AG04450 (cell line): ENCODE results near the gene TRAF7. TPM values are rescaled to one million over a fixed set of nuclear protein-coding genes. Genes with fewer than 3 reads are reported as not detected.

ENCODE experiments used
- CTCF ChIA-PET: fragments of 300-600, 350-600 bp; formaldehyde crosslinking; extraction: SDS; loops from one replicate; lab custom pipeline; 2022; ENCODE audit warnings: antibody characterized with exemption, inconsistent platforms; lab: Charles Lee
- POLR2A ChIA-PET: fragments of 350-600 bp; formaldehyde crosslinking; extraction: SDS; loops from one replicate; lab custom pipeline; 2021; ENCODE audit warnings: antibody characterized with exemption, inconsistent platforms; lab: Yijun Ruan, JAX
- DNase-seq: peaks from one replicate; pipeline ENCODE4 v3.0.0-alpha.2; 2011; ENCODE audit warnings: low read depth, low spot score
- H3K27ac ChIP-seq: one replicate; pipeline ENCODE4 v1.5.1; 2012; ENCODE audit warnings: low read depth, low read length, control low read depth
- H3K27me3 ChIP-seq: one replicate; pipeline ENCODE4 v1.6.0; 2012; ENCODE audit warnings: low read length; ENCODE audit not compliant: control insufficient read depth, insufficient read depth
- H3K4me3 ChIP-seq: 2 replicates; pipeline ENCODE4 v1.5.1; 2011; ENCODE audit warnings: mild to moderate bottlenecking, low read depth, low read length, control low read depth
- H3K9me3 ChIP-seq: 2 replicates; pipeline ENCODE4 v1.5.1; 2012; ENCODE audit warnings: low read length; ENCODE audit not compliant: control insufficient read depth, insufficient read depth
- CTCF ChIP-seq: IDR thresholded peaks from 2 replicates; pipeline ENCODE4 v1.5.1; 2011; ENCODE audit warnings: low read depth, low read length, control low read depth, inconsistent platforms
- polyA plus RNA-seq: library from polyadenylated mRNA; depleted of rRNA; stranded (reverse); fragments of >200 nt; gene quantifications from 2 replicates; pipeline ENCODE4 v1.2.3, GENCODE V29; 2011

The TRAF7 gene
- polyA plus RNA-seq, 1 experiment: 35.2 TPM

GRCh38 chr16:2171601-2172178, 16.1 kb downstream of the TRAF7 start:
- Histone ChIP-seq H3K27me3 (no peaks in the 10 kb centered on the region), H3K27ac (no peak overlapping the region), H3K4me3 (no peak overlapping the region), H3K9me3 (no peaks in the 10 kb centered on the region; the same call in 1 of the 2 replicates)
- TF ChIP-seq CTCF: no peak
- DNase-seq: no peak
- CTCF ChIA-PET: no interaction called here
- POLR2A ChIA-PET: interaction anchor here (2.8 kb wide), 1 partner anchor 16 kb away, joined by 13 read pairs; the partner anchor contains the start of gene TRAF7

DNA sequence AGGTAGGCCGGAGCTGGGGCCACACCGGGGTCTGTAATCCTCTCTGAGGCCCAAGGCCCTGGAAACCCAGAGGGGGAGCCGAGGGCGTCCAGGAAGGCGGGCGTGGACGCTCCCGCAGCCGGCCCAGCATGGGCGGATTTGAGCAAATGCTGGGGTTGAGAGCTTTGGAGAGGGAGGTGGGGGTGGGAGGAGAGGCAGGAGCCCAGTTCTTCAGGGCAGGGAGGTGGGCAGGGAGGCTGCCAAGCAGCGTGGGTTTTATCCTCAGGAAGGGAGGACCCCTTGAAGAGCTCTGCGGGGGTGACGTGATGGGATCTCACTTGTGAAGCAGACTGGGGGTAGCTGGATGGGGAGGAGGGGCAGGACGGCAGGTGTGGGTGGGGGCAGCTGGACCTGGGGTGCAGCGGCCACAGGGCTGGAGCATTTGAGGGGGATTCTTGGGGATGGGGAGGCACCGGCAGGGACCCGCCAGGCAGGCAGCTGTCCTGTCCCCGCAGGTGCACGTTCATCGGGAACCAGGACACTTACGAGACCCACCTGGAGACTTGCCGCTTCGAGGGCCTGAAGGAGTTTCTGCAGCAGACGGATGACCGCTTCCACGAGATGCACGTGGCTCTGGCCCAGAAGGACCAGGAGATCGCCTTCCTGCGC, 17.2 kb downstream of the TRAF7 start:
- no peak for DNase-seq
- H3K27me3 ChIP-seq: no peaks in the 10 kb centered on the region
- peaks cover 4% of the 10 kb centered on the region; the same call in 1 of the 2 replicates for H3K9me3 ChIP-seq
- no peak overlapping the region for H3K27ac ChIP-seq
- POLR2A ChIA-PET: interaction anchor here (2.8 kb wide), 1 partner anchor 17 kb away, joined by 13 read pairs; the partner anchor contains the start of gene TRAF7
- CTCF ChIA-PET: no interaction called here
- H3K4me3 ChIP-seq: no peak overlapping the region
- no peak for TF ChIP-seq CTCF

- ChIA-PET CTCF (no interaction called here), POLR2A (interaction anchor here (2.8 kb wide), 1 partner anchor 18 kb away, joined by 13 read pairs; the partner anchor contains the start of gene TRAF7)
- no peak for DNase-seq
- H3K27me3 ChIP-seq: no peaks in the 10 kb centered on the region
- H3K4me3 ChIP-seq: no peak overlapping the region
- H3K9me3 ChIP-seq: peaks cover 5% of the 10 kb centered on the region; the same call in 1 of the 2 replicates
- no peak for TF ChIP-seq CTCF
- no peak overlapping the region for H3K27ac ChIP-seq
Observed at GRCh38 chr16:2173366-2173765, 17.8 kb downstream of the TRAF7 start.

- POLR2A ChIA-PET: interaction anchor here (2.8 kb wide), 1 partner anchor 18 kb away, joined by 13 read pairs; the partner anchor contains the start of gene TRAF7
Observed at GRCh38 chr16:2173916-2174315, 18.3 kb downstream of the TRAF7 start.

More at GRCh38 chr16:2173916-2174315, 18.3 kb downstream of the TRAF7 start:
- TF ChIP-seq CTCF: no peak
- no peak overlapping the region for H3K4me3 ChIP-seq
- H3K27me3 ChIP-seq: no peaks in the 10 kb centered on the region
- CTCF ChIA-PET: no interaction called here
- no peak overlapping the region for H3K27ac ChIP-seq
- H3K9me3 ChIP-seq: peaks cover 7% of the 10 kb centered on the region; the same call in 1 of the 2 replicates
- no peak for DNase-seq
